IPS DF 19.7 (cell line): ENCODE measurements around the gene CCDC6.
"Not testable (repeated sequence)": the region's sequence is repeated elsewhere in the genome, so short reads cannot be mapped to it uniquely, and the experiment has no call there.

Experiments used
- DNase-seq: peaks from one replicate; pipeline ENCODE4 v3.0.0-alpha.2; 2013; ENCODE audit warnings: low read depth, low spot score

Gene CCDC6

GRCh38 chr10:59770689-59771088 is 135.7 kb downstream of the CCDC6 start:
- no peak for DNase-seq

GRCh38 chr10:59762505-59762904 is 143.9 kb downstream of the CCDC6 start:
- no peak for DNase-seq

- no peak for DNase-seq
These were observed 148.4 kb downstream of the CCDC6 start for GRCh38 chr10:59757966-59758365.

GRCh38 chr10:59754951-59755350 is 151.4 kb downstream of the CCDC6 start:
- no peak for DNase-seq

- DNase-seq, result no peak
These were observed 153.1 kb downstream of the CCDC6 start, which contains the start of gene MRLN for GRCh38 chr10:59753267-59753666. MRLN (minus strand) TSS chr10:59753455.

- DNase-seq, result no peak
These were observed 153.9 kb downstream of the CCDC6 start for GRCh38 chr10:59752278-59752940.

GRCh38 chr10:59750155-59750945 is 156.0 kb downstream of the CCDC6 start:
- no peak for DNase-seq

- no peak for DNase-seq
These were observed 157.5 kb downstream of the CCDC6 start for GRCh38 chr10:59748834-59749233.

- DNase-seq, result no peak
These were observed 161.1 kb downstream of the CCDC6 start for GRCh38 chr10:59745163-59745650.

- DNase-seq, result not testable (repeated sequence)
These were observed 161.6 kb downstream of the CCDC6 start for GRCh38 chr10:59744762-59745161.

- not testable (repeated sequence) for DNase-seq
These were observed 162.2 kb downstream of the CCDC6 start for GRCh38 chr10:59744156-59744555.

- no peak for DNase-seq
These were observed 164.8 kb downstream of the CCDC6 start for GRCh38 chr10:59741583-59741982.

- DNase-seq, result no peak
These were observed 165.3 kb downstream of the CCDC6 start for GRCh38 chr10:59741048-59741447.
